BE2C (cell line): Measurements from ENCODE around the gene DUSP22.
"Not testable (repeated sequence)": the region's sequence is repeated elsewhere in the genome, so short reads cannot be mapped to it uniquely, and the experiment has no call there.

Experiments
- DNase-seq: peaks from one replicate; pipeline ENCODE4 v3.0.0-alpha.2; 2020
- H3K27me3 ChIP-seq: fragments of 250-450 bp; sonication (Bioruptor Pico); 2 replicates; pipeline ENCODE4 v1.5.1; 2020; ENCODE audit warnings: mild to moderate bottlenecking
- H3K36me3 ChIP-seq: fragments of 250-450 bp; sonication (Bioruptor Pico); 2 replicates; pipeline ENCODE4 v1.5.1; 2020; ENCODE audit warnings: mild to moderate bottlenecking
- H3K4me1 ChIP-seq: fragments of 250-450 bp; sonication (Bioruptor Pico); 2 replicates; pipeline ENCODE4 v1.5.1; 2020
- H3K4me3 ChIP-seq: 2 replicates; pipeline ENCODE4 v1.5.1; 2011; ENCODE audit warnings: low read depth, low read length
- H3K9me3 ChIP-seq: fragments of 250-450 bp; sonication (Bioruptor Pico); 2 replicates; pipeline ENCODE4 v1.5.1; 2020
- TF ChIP-seq, protein P1 (sequence below): IDR thresholded peaks from 2 replicates; pipeline ENCODE4 v1.5.1; 2012; ENCODE audit warnings: mild to moderate bottlenecking, low read depth, low read length

Gene DUSP22

DNA sequence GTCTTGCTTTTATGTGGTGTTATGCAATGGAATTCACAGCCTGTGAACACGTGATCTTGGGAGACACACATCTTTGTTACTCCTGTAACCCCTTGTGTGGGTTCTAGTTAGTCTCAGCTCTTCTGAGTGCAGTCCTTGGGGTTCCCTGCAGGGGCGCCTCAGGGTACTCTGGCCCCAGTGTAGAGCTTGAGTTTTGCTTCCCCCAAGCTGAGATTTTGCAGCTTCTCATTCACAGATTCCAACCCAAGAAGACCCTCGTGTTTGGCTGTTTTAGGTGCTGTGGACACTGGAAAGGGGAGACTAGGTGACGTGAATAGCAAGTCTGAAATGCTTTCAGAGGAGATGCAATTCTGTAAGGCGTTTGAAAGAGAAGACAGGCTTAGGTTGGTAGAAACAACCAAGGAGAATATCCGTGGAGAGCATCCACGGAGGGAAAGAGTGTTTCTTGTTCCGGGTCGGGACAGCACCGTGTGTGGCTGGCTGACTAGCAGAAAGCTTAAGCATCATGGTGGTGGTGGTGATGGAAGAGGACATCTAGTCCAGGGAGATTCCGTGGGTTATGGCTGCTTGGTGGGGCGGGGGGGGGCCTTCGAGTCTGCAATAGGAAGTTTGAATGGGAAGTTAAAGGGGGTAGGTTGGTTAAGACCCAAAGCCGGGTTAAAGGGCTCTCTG lies 30.1 kb downstream of the DUSP22 start:
- no peak for DNase-seq
- Histone ChIP-seq H3K4me1 (no peaks in the 10 kb centered on the region), H3K27me3 (no peaks in the 10 kb centered on the region), H3K4me3 (no peak overlapping the region), H3K9me3 (peaks cover 9% of the 10 kb centered on the region), H3K36me3 (no peaks in the 10 kb centered on the region)
- TF ChIP-seq, protein P1, sequence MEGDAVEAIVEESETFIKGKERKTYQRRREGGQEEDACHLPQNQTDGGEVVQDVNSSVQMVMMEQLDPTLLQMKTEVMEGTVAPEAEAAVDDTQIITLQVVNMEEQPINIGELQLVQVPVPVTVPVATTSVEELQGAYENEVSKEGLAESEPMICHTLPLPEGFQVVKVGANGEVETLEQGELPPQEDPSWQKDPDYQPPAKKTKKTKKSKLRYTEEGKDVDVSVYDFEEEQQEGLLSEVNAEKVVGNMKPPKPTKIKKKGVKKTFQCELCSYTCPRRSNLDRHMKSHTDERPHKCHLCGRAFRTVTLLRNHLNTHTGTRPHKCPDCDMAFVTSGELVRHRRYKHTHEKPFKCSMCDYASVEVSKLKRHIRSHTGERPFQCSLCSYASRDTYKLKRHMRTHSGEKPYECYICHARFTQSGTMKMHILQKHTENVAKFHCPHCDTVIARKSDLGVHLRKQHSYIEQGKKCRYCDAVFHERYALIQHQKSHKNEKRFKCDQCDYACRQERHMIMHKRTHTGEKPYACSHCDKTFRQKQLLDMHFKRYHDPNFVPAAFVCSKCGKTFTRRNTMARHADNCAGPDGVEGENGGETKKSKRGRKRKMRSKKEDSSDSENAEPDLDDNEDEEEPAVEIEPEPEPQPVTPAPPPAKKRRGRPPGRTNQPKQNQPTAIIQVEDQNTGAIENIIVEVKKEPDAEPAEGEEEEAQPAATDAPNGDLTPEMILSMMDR, result 0 out of 2 replicates have a peak, but pooled peaks have one; percentile 10

DNA sequence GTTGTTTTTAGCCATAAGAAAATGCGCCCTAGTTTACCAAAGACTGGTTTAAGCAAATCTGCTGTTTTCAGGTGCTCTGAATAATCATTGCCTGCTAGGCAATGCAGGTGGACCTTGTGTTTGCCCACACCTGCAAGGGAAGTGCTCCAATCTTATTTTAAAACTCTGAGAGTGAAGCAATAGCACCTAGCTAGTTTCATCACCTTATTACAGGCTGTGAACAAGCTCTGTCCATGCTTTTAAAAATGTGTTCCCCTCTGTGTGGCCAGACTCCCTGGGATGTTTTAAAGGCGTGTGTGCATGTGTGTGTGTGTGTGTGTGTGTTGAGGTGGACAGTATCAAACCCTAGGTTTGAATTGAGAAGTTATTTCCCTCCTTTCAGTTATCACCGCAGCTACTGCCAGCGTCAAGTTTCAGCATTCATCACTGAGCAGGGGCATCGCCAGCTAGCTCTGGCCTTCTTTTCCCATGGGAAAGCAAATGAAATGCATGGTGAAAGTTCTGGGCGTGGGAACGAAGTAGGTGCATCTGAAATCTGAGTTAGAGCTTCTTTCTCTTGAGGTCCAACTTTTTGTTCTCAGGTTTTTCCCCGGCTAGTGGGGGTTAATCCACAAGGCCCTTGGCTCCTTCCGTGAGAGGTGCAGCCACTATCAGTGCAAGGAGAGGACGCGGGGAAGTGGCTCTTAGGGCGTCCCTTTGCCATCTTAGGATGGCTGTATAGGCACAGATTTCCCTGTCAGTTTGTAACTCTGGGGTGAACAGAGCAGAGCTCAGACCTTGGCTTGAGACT lies 30.8 kb downstream of the DUSP22 start:
- Histone ChIP-seq H3K9me3 (peaks cover 9% of the 10 kb centered on the region), H3K4me1 (no peaks in the 10 kb centered on the region)
- TF ChIP-seq, protein P1, result no peak

DNA sequence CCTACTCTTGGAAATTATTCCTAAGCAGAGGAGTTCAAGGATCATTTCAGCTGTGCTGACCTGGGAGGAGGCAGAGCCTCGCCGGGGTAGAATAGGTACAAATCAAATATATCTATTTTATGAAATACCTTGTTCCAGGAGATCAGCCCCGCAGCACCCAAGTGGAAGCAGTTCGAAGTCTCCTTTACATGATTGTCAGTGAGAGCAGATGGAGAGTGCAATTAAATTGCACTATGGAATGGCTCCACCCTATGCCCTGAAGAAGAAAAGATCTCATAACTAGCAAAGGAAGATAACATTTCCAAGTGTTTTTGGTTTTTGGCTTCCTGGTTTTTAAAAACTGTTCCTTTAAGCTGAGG lies 31.4 kb downstream of the DUSP22 start:
- no peak overlapping the region for H3K4me3 ChIP-seq
- no peaks in the 10 kb centered on the region for H3K36me3 ChIP-seq
- peaks cover 6% of the 10 kb centered on the region; the same call in 1 of the 2 replicates for H3K27me3 ChIP-seq
- no peak for DNase-seq
- TF ChIP-seq, protein P1, result no peak
- H3K4me1 ChIP-seq, result no peaks in the 10 kb centered on the region
- peaks cover 9% of the 10 kb centered on the region for H3K9me3 ChIP-seq

More for the DNA sequence above, 30.8 kb downstream of the DUSP22 start:
- H3K36me3 ChIP-seq, result no peaks in the 10 kb centered on the region
- H3K27me3 ChIP-seq, result peaks cover under 1% of the 10 kb centered on the region; the same call in 1 of the 2 replicates
- no peak for DNase-seq
- H3K4me3 ChIP-seq, result no peak overlapping the region

DNA sequence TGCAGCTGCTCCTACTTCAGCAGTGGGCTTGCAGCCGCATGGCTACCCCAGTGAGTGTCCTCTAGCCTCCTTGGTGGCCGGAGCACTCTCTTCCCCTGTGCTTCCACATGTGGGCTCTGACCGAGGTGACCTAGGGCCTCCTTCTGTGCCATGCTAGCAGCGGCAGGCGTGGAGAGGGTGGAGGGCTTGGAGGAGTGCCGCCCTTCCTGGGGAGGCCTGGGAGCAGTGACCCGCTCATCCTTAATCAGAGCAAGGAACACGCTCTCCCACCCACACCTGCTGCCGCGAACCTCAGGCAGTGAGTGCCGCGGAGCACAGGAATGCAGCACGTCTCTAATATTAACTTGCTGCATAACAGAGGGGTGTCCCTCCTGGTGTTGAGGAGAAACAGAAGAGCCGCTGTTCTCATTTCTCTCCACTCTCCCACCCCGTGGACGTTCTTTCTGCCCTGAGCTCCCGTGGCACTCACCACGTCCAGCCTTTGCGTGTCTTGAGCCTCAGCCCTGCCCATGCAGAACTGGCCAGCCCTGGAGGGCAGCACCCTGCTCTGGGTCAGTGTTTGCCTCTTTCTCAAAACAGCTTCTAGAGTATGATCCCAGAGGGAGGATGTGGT lies 31.9 kb downstream of the DUSP22 start:
- peaks cover 11% of the 10 kb centered on the region for H3K27me3 ChIP-seq
- H3K9me3 ChIP-seq, result peaks cover 9% of the 10 kb centered on the region
- DNase-seq, result no peak
- no peaks in the 10 kb centered on the region for H3K36me3 ChIP-seq
- no peak overlapping the region for H3K4me3 ChIP-seq
- no peaks in the 10 kb centered on the region for H3K4me1 ChIP-seq
- TF ChIP-seq, protein P1, result no peak

DNA sequence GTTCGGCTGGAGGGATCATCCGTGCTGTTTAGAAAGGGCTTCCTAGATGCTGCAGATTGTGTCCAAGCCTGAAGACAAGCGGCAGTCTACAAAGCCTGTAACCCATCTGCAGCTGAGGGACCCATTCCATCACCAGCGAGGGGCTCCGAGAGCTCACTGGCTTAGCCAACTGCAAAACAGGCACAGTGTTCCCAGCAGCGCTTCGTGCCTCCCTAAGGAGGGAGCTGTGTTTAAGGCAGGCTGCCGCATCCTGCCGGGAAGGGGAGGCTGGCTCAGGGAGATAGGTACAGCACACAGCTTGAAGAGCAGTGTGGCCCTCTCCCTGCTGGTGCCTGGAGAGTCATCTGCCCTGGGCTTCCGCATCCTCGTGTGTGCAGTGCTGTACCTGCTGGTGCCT lies 32.4 kb downstream of the DUSP22 start:
- H3K27me3 ChIP-seq, result peaks cover 14% of the 10 kb centered on the region
- no peak overlapping the region for H3K4me3 ChIP-seq
- TF ChIP-seq, protein P1, result no peak
- H3K36me3 ChIP-seq, result no peaks in the 10 kb centered on the region
- no peak for DNase-seq
- H3K4me1 ChIP-seq, result no peaks in the 10 kb centered on the region
- H3K9me3 ChIP-seq, result peaks cover 9% of the 10 kb centered on the region

DNA sequence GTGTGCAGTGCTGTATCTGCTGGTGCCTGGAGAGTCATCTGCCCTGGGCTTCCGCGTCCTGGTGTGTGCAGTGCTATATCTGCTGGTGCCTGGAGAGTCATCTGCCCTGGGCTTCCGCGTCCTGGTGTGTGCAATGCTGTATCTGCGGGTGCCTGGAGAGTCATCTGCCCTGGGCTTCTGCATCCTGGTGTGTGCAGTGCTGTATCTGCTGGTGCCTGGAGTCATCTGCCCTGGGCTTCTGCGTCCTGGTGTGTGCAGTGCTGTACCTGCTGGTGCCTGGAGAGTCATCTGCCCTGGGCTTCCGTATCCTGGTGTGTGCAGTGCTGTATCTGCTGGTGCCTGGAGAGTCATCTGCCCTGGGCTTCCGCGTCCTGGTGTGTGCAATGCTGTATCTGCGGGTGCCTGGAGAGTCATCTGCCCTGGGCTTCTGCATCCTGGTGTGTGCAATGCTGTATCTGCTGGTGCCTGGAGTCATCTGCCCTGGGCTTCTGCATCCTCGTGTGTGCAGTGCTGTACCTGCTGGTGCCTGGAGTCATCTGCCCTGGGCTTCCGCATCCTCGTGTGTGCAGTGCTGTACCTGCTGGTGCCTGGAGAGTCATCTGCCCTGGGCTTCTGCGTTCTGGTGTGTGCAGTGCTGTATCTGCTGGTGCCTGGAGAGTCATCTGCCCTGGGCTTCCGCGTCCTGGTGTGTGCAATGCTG lies 33.0 kb downstream of the DUSP22 start:
- H3K4me1 ChIP-seq, H3K36me3 ChIP-seq, H3K4me3 ChIP-seq, DNase-seq, H3K9me3 ChIP-seq: not testable (repeated sequence)
- peaks cover 17% of the 10 kb centered on the region for H3K27me3 ChIP-seq

DNA sequence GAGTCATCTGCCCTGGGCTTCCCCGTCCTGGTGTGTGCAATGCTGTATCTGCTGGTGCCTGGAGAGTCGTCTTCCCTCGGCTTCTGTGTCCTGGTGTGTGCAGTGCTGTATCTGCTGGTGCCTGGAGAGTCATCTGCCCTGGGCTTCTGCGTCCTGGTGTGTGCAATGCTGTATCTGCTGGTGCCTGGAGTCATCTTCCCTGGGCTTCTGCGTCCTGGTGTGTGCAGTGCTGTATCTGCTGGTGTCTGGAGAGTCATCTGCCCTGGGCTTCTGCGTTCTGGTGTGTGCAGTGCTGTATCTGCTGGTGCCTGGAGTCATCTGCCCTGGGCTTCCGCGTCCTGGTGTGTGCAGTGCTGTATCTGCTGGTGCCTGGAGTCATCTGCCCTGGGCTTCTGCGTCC lies 33.8 kb downstream of the DUSP22 start:
- H3K4me1 ChIP-seq, H3K9me3 ChIP-seq, H3K36me3 ChIP-seq, DNase-seq, H3K4me3 ChIP-seq: not testable (repeated sequence)
- H3K27me3 ChIP-seq, result peaks cover 21% of the 10 kb centered on the region
